Fibroblast of lung (primary cell): Measurements from ENCODE around the gene ATP1B3. TPM values are rescaled to one million over a fixed set of nuclear protein-coding genes. Genes with fewer than 3 reads are reported as not detected.
A peak's percentile ranks its signal among the peaks of the same experiment; 100 is the strongest.

Source experiments
- DNase-seq, 2 donors: peaks; one replicate each; pipeline versions ENCODE4 v3.0.0 to v3.0.0-alpha.2; 2010; ENCODE audit warnings: low read depth in 2 of 2
- H2AFZ ChIP-seq: 2 replicates; pipeline ENCODE4 v1.5.1; 2012; ENCODE audit warnings: low read length, control low read depth, inconsistent platforms
- H3K27ac ChIP-seq: 2 replicates; pipeline ENCODE4 v1.5.1; 2011; ENCODE audit warnings: low read length, control low read depth; ENCODE audit not compliant: insufficient read depth
- H3K27me3 ChIP-seq: 2 replicates; pipeline ENCODE4 v1.5.1; 2011; ENCODE audit warnings: mild to moderate bottlenecking, low read length; ENCODE audit not compliant: control insufficient read depth, insufficient read depth
- H3K36me3 ChIP-seq: 2 replicates; pipeline ENCODE4 v1.5.1; 2011; ENCODE audit warnings: low read length; ENCODE audit not compliant: control insufficient read depth, insufficient read depth
- H3K4me1 ChIP-seq: 2 replicates; pipeline ENCODE4 v1.5.1; 2011; ENCODE audit warnings: low read length; ENCODE audit not compliant: control insufficient read depth, insufficient read depth; ENCODE audit errors: extremely low read depth
- H3K4me2 ChIP-seq: 2 replicates; pipeline ENCODE4 v1.5.1; 2011; ENCODE audit warnings: low read length, control low read depth; ENCODE audit not compliant: insufficient read depth; ENCODE audit errors: extremely low read depth
- H3K4me3 ChIP-seq, 4 experiments: fragments of 200-600 bp in 1 of 4; sonication (generic) in 1 of 4; replicated peaks in 1 of 4; 2 replicates each; pipeline ENCODE4 v1.5.1; 2011 to 2016; ENCODE audit warnings: low read length in 4 of 4, low read depth in 3 of 4, mild to moderate bottlenecking in 3 of 4, control low read depth in 2 of 4, inconsistent platforms in 1 of 4, mixed read lengths in 1 of 4; ENCODE audit not compliant: insufficient read depth in 1 of 4; ENCODE audit errors: control extremely low read depth in 1 of 4
- H3K79me2 ChIP-seq: 2 replicates; pipeline ENCODE4 v1.5.1; 2012; ENCODE audit warnings: mild to moderate bottlenecking, low read length, inconsistent platforms; ENCODE audit not compliant: control insufficient read depth, insufficient read depth
- H3K9ac ChIP-seq: 2 replicates; pipeline ENCODE4 v1.5.1; 2011; ENCODE audit warnings: mild to moderate bottlenecking, low read length, control low read depth; ENCODE audit not compliant: insufficient read depth
- H3K9me3 ChIP-seq: 2 replicates; pipeline ENCODE4 v1.5.1; 2012; ENCODE audit warnings: low read depth, low read length; ENCODE audit not compliant: control insufficient read depth, insufficient read depth
- H4K20me1 ChIP-seq: 2 replicates; pipeline ENCODE4 v1.5.1; 2011; ENCODE audit warnings: low read length; ENCODE audit not compliant: control insufficient read depth, insufficient read depth; ENCODE audit errors: extremely low read depth
- EZH2 ChIP-seq: IDR thresholded peaks from 2 replicates; pipeline ENCODE4 v1.5.1; 2012; ENCODE audit warnings: low read length, control low read depth, mild to moderate bottlenecking; ENCODE audit errors: missing control alignments
- polyA plus RNA-seq, 2 donors: library from polyadenylated mRNA; depleted of rRNA in 1 of 2; stranded (reverse) in 1 of 2; unstranded in 1 of 2; fragments of >200 nt; gene quantifications; 2 replicates each; pipeline ENCODE4 v1.2.1, GENCODE V29; 2011 to 2012; ENCODE audit warnings: missing spikeins in 1 of 2
- total RNA-seq: library from RNA; depleted of rRNA; stranded (reverse); fragments of >200 nt; gene quantifications from 2 replicates; pipeline ENCODE4 v1.2.1, GENCODE V29; 2014
- TF ChIP-seq, protein P1 (sequence below), 2 donors: IDR thresholded peaks in 1 of 2; conservative IDR thresholded peaks in 1 of 2; 1 replicate in 1 of 2; 2 replicates in 1 of 2; pipeline ENCODE4 v1.5.1; 2011 to 2012; ENCODE audit warnings: low read length in 2 of 2, control low read depth in 1 of 2, inconsistent platforms in 1 of 2, low read depth in 1 of 2, mild to moderate bottlenecking in 1 of 2

ATP1B3 gene
- total and polyA plus RNA-seq, 2 donors (not counting 1 experiment from before 2014, with no cell fraction given), result 55.8 to 243 TPM

DNA sequence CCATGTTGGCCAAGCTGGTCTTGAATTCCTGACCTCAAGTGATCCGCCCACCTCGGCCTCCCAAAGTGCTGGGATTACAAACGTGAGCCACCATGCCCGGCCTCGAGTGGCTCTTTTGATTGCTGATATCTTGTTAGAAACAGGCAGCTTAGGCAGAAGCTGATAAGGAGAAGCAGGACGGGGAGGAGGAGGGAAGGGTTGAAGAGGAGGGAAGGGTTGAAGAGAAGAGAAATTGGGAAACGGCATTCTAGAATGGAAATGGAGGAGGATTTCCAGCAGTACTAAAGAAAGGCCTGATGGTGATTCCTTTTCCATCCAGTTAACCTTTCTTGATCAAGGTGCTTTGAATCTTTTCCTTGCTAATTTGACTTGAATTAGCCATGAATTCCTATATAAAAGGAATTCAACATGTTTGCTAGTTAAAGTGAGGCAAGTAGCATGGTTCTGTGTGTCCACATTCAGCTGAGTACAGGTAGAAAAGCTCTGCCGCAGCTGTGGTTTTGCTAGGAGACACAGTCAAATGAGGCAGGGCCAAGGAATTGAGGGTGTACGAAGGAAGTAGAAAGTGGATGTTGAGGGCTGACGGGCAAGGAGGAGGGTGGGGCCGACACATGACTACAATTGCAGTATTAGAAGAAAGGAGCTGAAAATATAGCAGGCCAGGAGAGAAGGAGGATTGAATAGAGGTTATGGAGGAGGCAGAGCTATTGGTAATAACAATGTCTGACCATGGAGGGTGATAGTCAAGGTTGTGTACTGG, 27.2 kb upstream of the ATP1B3 start:
- Histone ChIP-seq H3K79me2 (no peaks in the 10 kb centered on the region), H3K27me3 (no peaks in the 10 kb centered on the region), H3K4me2 (no peak overlapping the region), H3K4me1 (no peaks in the 10 kb centered on the region), H3K4me3 (no peak overlapping the region), H2AFZ (no peak overlapping the region), H3K36me3 (no peaks in the 10 kb centered on the region), H3K27ac (no peak overlapping the region), H3K9ac (no peak overlapping the region), H3K9me3 (no peaks in the 10 kb centered on the region), H4K20me1 (no peaks in the 10 kb centered on the region)
- no peak for DNase-seq
- no peak for TF ChIP-seq EZH2
- TF ChIP-seq, protein P1, sequence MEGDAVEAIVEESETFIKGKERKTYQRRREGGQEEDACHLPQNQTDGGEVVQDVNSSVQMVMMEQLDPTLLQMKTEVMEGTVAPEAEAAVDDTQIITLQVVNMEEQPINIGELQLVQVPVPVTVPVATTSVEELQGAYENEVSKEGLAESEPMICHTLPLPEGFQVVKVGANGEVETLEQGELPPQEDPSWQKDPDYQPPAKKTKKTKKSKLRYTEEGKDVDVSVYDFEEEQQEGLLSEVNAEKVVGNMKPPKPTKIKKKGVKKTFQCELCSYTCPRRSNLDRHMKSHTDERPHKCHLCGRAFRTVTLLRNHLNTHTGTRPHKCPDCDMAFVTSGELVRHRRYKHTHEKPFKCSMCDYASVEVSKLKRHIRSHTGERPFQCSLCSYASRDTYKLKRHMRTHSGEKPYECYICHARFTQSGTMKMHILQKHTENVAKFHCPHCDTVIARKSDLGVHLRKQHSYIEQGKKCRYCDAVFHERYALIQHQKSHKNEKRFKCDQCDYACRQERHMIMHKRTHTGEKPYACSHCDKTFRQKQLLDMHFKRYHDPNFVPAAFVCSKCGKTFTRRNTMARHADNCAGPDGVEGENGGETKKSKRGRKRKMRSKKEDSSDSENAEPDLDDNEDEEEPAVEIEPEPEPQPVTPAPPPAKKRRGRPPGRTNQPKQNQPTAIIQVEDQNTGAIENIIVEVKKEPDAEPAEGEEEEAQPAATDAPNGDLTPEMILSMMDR (conservative IDR thresholded peaks at IDR 0.05 in 1 of 2, IDR thresholded peaks at IDR 0.05 in 1 of 2; ENCODE audit: low read depth in 1 of 2, low read length in 2 of 2), result no peak

DNA sequence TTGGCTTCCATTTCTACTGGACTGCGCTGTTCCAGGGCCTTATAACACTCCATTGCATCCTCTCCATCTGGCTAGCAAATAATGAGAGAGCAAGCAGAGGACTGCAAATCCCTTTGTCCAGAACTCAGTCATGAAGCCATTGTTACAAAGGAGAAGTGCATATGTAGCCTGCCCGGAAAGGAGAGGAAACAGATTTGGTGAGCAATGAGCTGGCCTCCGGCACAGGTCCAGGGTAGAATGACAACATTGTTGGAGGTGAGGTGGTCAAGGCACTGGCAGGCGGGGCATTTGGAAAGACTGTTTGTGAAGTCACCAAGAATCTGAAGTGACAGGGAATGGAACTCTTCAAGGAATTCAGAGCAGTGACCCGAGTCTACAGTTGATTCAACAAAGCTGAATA, 25.0 kb upstream of the ATP1B3 start:
- no peaks in the 10 kb centered on the region for H3K36me3 ChIP-seq
- no peak overlapping the region for H3K4me3 ChIP-seq
- no peaks in the 10 kb centered on the region for H3K27me3 ChIP-seq
- no peak overlapping the region for H2AFZ ChIP-seq
- no peak overlapping the region for H3K9ac ChIP-seq
- H4K20me1 ChIP-seq, result no peaks in the 10 kb centered on the region
- no peak for DNase-seq
- no peak overlapping the region for H3K27ac ChIP-seq
- no peak overlapping the region for H3K4me2 ChIP-seq
- TF ChIP-seq EZH2, result no peak
- TF ChIP-seq, protein P1 (conservative IDR thresholded peaks at IDR 0.05 in 1 of 2, IDR thresholded peaks at IDR 0.05 in 1 of 2; ENCODE audit: low read depth in 1 of 2, low read length in 2 of 2), result no peak
- H3K4me1 ChIP-seq, result no peaks in the 10 kb centered on the region
- H3K79me2 ChIP-seq, result no peaks in the 10 kb centered on the region
- H3K9me3 ChIP-seq, result no peaks in the 10 kb centered on the region

DNA sequence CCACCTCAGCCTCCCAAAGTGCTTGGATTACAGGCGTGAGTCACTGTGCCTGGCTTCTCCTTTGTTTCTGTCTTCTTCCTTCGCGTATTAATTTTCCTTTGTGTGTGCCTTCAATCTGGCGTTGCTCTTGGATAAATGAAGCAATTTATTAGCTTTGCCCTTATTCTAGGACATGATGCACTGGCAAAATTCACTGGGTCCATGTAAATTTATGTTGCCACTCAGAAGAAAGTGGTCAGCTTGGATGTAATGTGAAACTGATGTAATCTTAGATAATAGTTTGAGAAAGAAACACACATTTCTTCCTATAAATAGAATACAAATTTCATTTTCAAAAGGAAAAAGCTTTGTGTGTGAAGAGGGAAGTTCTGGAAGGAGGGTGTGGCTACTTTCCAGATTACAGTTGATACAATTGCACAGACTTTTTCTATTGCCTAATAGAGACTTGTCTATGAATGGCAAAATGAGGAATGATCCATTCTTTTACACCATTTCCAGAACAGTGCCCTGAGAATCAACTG, 23.3 kb upstream of the ATP1B3 start:
- DNase-seq, result peak in 1 of 2 donors; percentile 41
- Histone ChIP-seq H3K36me3 (no peaks in the 10 kb centered on the region), H3K79me2 (no peaks in the 10 kb centered on the region), H3K4me2 (no peak overlapping the region), H3K27me3 (no peaks in the 10 kb centered on the region), H3K27ac (no peak overlapping the region), H2AFZ (no peak overlapping the region), H4K20me1 (no peaks in the 10 kb centered on the region), H3K4me1 (no peaks in the 10 kb centered on the region), H3K9me3 (no peaks in the 10 kb centered on the region), H3K9ac (no peak overlapping the region), H3K4me3 (no peak overlapping the region)
- TF ChIP-seq, protein P1 (conservative IDR thresholded peaks at IDR 0.05 in 1 of 2, IDR thresholded peaks at IDR 0.05 in 1 of 2; ENCODE audit: low read depth in 1 of 2, low read length in 2 of 2), result no peak
- no peak for TF ChIP-seq EZH2
